ENCODE results near the gene CD47. TPM values are rescaled to one million over a fixed set of nuclear protein-coding genes. Genes with fewer than 3 reads are reported as not detected.

The CD47 gene
- total RNA-seq, 1 experiment from 2014 or later: 34.7 TPM

GRCh38 chr3:108036984-108037741 lies 53.7 kb downstream of the CD47 start:
- Histone ChIP-seq H3K4me1 (ENCODE audit: insufficient read depth, low read length, poor library complexity, severe bottlenecking) (no peaks in the 10 kb centered on the region), H3K27me3 (replicated peaks; ENCODE audit: insufficient read depth, low read depth, low read length, poor library complexity) (no peaks in the 10 kb centered on the region), H3K9me3 (ENCODE audit: low read depth, low read length, poor library complexity, severe bottlenecking) (no peaks in the 10 kb centered on the region), H3K27ac (ENCODE audit: low read depth, low read length, poor library complexity, severe bottlenecking) (no peak overlapping the region), H3K4me3 (ENCODE audit: low read depth, low read length, poor library complexity, severe bottlenecking) (no peak overlapping the region), H3K36me3 (ENCODE audit: insufficient read depth, low read length, poor library complexity, severe bottlenecking) (no peaks in the 10 kb centered on the region)
- BruUV-seq (replicated peaks): no TSS peak
- no peak for TF ChIP-seq CTCF (conservative IDR thresholded peaks at IDR 0.05; ENCODE audit: low read depth, low read length)
- no peak for TF ChIP-seq EZH2 (IDR thresholded peaks at IDR 0.05; ENCODE audit: borderline replicate concordance, low read depth, low read length, poor library complexity, severe bottlenecking)
- DNase-seq (ENCODE audit: low spot score): no peak
- ChIA-PET POLR2A (ENCODE audit: low non-redundant PET) (no interaction called here), CTCF (no interaction called here)
- intact Hi-C loops (cut with micrococcal nuclease; ENCODE audit: unreplicated experiment): no loop called here

- no TSS peak for BruUV-seq (replicated peaks)
- CTCF ChIA-PET: no interaction called here
These were observed 54.4 kb downstream of the CD47 start for GRCh38 chr3:108036401-108036800.

GRCh38 chr3:108035751-108036150 lies 55.1 kb downstream of the CD47 start:
- Histone ChIP-seq H3K27me3 (replicated peaks; ENCODE audit: insufficient read depth, low read depth, low read length, poor library complexity) (no peaks in the 10 kb centered on the region), H3K27ac (ENCODE audit: low read depth, low read length, poor library complexity, severe bottlenecking) (no peak overlapping the region), H3K4me1 (ENCODE audit: insufficient read depth, low read length, poor library complexity, severe bottlenecking) (no peaks in the 10 kb centered on the region), H3K36me3 (ENCODE audit: insufficient read depth, low read length, poor library complexity, severe bottlenecking) (no peaks in the 10 kb centered on the region), H3K9me3 (ENCODE audit: low read depth, low read length, poor library complexity, severe bottlenecking) (no peaks in the 10 kb centered on the region), H3K4me3 (ENCODE audit: low read depth, low read length, poor library complexity, severe bottlenecking) (no peak overlapping the region)
- ChIA-PET CTCF (no interaction called here), POLR2A (ENCODE audit: low non-redundant PET) (no interaction called here)
- intact Hi-C loops (cut with micrococcal nuclease; ENCODE audit: unreplicated experiment): no loop called here
- no peak for DNase-seq (ENCODE audit: low spot score)
- BruUV-seq (replicated peaks): no TSS peak
- TF ChIP-seq CTCF (conservative IDR thresholded peaks at IDR 0.05; ENCODE audit: low read depth, low read length): no peak
- no peak for TF ChIP-seq EZH2 (IDR thresholded peaks at IDR 0.05; ENCODE audit: borderline replicate concordance, low read depth, low read length, poor library complexity, severe bottlenecking)

More at GRCh38 chr3:108036401-108036800, 54.4 kb downstream of the CD47 start:
- H3K27me3 ChIP-seq (replicated peaks; ENCODE audit: insufficient read depth, low read depth, low read length, poor library complexity): no peaks in the 10 kb centered on the region
- no peak for TF ChIP-seq CTCF (conservative IDR thresholded peaks at IDR 0.05; ENCODE audit: low read depth, low read length)
- no peak for TF ChIP-seq EZH2 (IDR thresholded peaks at IDR 0.05; ENCODE audit: borderline replicate concordance, low read depth, low read length, poor library complexity, severe bottlenecking)
- DNase-seq (ENCODE audit: low spot score): no peak
- no peaks in the 10 kb centered on the region for H3K36me3 ChIP-seq (ENCODE audit: insufficient read depth, low read length, poor library complexity, severe bottlenecking)
- H3K4me3 ChIP-seq (ENCODE audit: low read depth, low read length, poor library complexity, severe bottlenecking): no peak overlapping the region
- H3K27ac ChIP-seq (ENCODE audit: low read depth, low read length, poor library complexity, severe bottlenecking): no peak overlapping the region
- POLR2A ChIA-PET (ENCODE audit: low non-redundant PET): no interaction called here
- intact Hi-C loops (cut with micrococcal nuclease; ENCODE audit: unreplicated experiment): no loop called here
- no peaks in the 10 kb centered on the region for H3K9me3 ChIP-seq (ENCODE audit: low read depth, low read length, poor library complexity, severe bottlenecking)
- H3K4me1 ChIP-seq (ENCODE audit: insufficient read depth, low read length, poor library complexity, severe bottlenecking): no peaks in the 10 kb centered on the region

Data from A673 (cell line).